B cell (primary cell): ENCODE results near the gene EME1. TPM values are rescaled to one million over a fixed set of nuclear protein-coding genes. Genes with fewer than 3 reads are reported as not detected.

Source experiments
- ATAC-seq: fragments of 200-7000 bp; cut with Tn5 transposase; one replicate; pipeline ENCODE4 v1.10.0; 2021; ENCODE audit warnings: low read depth, mild to moderate bottlenecking, moderate number of reproducible peaks, moderate library complexity
- CTCF ChIA-PET: fragments of 350-600 bp; sonication (Branson Sonifier 250); formaldehyde crosslinking; loops from one replicate; lab custom pipeline; 2021; ENCODE audit warnings: antibody characterized with exemption, inconsistent platforms; lab: Charles Lee
- POLR2A ChIA-PET: fragments of 350-600 bp; sonication (Branson Sonifier 250); formaldehyde crosslinking; loops from one replicate; lab custom pipeline; 2021; ENCODE audit warnings: antibody characterized with exemption; lab: Charles Lee
- DNase-seq: peaks from one replicate; pipeline ENCODE4 v3.0.0; 2013
- H2AFZ ChIP-seq: 2 replicates; pipeline ENCODE4 v1.6.1; 2012; ENCODE audit warnings: mild to moderate bottlenecking, low read depth, low read length; ENCODE audit not compliant: insufficient read depth, poor library complexity, severe bottlenecking
- H3K27ac ChIP-seq, 2 donors: 1 replicate in 1 of 2; 2 replicates in 1 of 2; pipeline ENCODE4 v1.5.1; 2012 to 2013; ENCODE audit warnings: low read length in 2 of 2, mild to moderate bottlenecking in 2 of 2, moderate library complexity in 1 of 2
- H3K27me3 ChIP-seq, 4 experiments: fragments of 200-600 bp in 1 of 4; sonication (generic) in 1 of 4; replicated peaks in 1 of 4; 1 replicate in 2 of 4; 2 replicates in 2 of 4; pipeline versions ENCODE4 v1.6.1 to v1.7.0; 2013 to 2016; ENCODE audit warnings: low read length in 3 of 4, mild to moderate bottlenecking in 2 of 4, mixed read lengths in 1 of 4, moderate library complexity in 1 of 4; ENCODE audit not compliant: insufficient read depth in 4 of 4, control insufficient read depth in 3 of 4; ENCODE audit errors: control extremely low read depth in 1 of 4
- H3K36me3 ChIP-seq, 2 experiments: replicated peaks in 1 of 2; 1 replicate in 1 of 2; 2 replicates in 1 of 2; pipeline versions ENCODE4 v1.6.1 to v1.7.1; 2013; ENCODE audit warnings: low read length in 1 of 2; ENCODE audit not compliant: insufficient read depth in 2 of 2, control insufficient read depth in 1 of 2; ENCODE audit errors: control extremely low read depth in 1 of 2, extremely low read depth in 1 of 2
- H3K4me1 ChIP-seq, 2 donors: fragments of 200-600 bp in 1 of 2; sonication (generic) in 1 of 2; 1 replicate in 1 of 2; 2 replicates in 1 of 2; pipeline versions ENCODE4 v1.5.1 to v1.6.1; 2013 to 2017; ENCODE audit warnings: low read length in 2 of 2; ENCODE audit not compliant: control insufficient read depth in 2 of 2, insufficient read depth in 2 of 2
- H3K4me2 ChIP-seq: replicated peaks from 2 replicates; pipeline ENCODE3; 2012; ENCODE audit warnings: mild to moderate bottlenecking, low read depth, low read length; ENCODE audit not compliant: poor library complexity, severe bottlenecking
- H3K4me3 ChIP-seq, 5 experiments: fragments of 200-600 bp in 1 of 5; sonication (generic) in 1 of 5; 1 replicate in 3 of 5; 2 replicates in 2 of 5; pipeline versions ENCODE4 v1.5.1 to v1.7.0; 2011 to 2016; ENCODE audit warnings: low read length in 4 of 5, mild to moderate bottlenecking in 4 of 5, low read depth in 2 of 5, control low read depth in 1 of 5, moderate library complexity in 1 of 5; ENCODE audit not compliant: insufficient read depth in 1 of 5; ENCODE audit errors: control extremely low read depth in 1 of 5, extremely low read depth in 1 of 5
- H3K79me2 ChIP-seq: fragments of 200-600 bp; sonication (generic); one replicate; pipeline ENCODE4 v1.6.0; 2016; ENCODE audit warnings: low read length; ENCODE audit not compliant: control insufficient read depth, insufficient read depth
- H3K9ac ChIP-seq: fragments of 200-600 bp; sonication (generic); 2 replicates; pipeline ENCODE4 v1.6.1; 2017; ENCODE audit warnings: mild to moderate bottlenecking, low read length, moderate library complexity
- H3K9me3 ChIP-seq, 3 donors: one replicate each; pipeline versions ENCODE4 v1.6.1 to v1.7.1; 2013; ENCODE audit warnings: low read length in 2 of 3; ENCODE audit not compliant: control insufficient read depth in 2 of 3, insufficient read depth in 1 of 3; ENCODE audit errors: control extremely low read depth in 1 of 3
- H4K20me1 ChIP-seq: 2 replicates; pipeline ENCODE4 v1.6.0; 2012; ENCODE audit warnings: mild to moderate bottlenecking, low read length; ENCODE audit not compliant: insufficient read depth, control insufficient read depth, poor library complexity, severe bottlenecking
- H3K27ac Mint-ChIP-seq: one replicate; pipeline ENCODE4 v1.8.0; 2021; ENCODE audit warnings: mixed read lengths
- H3K27me3 Mint-ChIP-seq: one replicate; pipeline ENCODE4 v1.8.0; 2021; ENCODE audit warnings: mixed read lengths
- H3K4me1 Mint-ChIP-seq: one replicate; pipeline ENCODE4 v1.8.0; 2021; ENCODE audit warnings: mixed read lengths
- H3K4me3 Mint-ChIP-seq: one replicate; pipeline ENCODE4 v1.8.0; 2021; ENCODE audit warnings: mixed read lengths
- H3K9me3 Mint-ChIP-seq: one replicate; pipeline ENCODE4 v1.8.0; 2022; ENCODE audit warnings: mixed read lengths; ENCODE audit not compliant: insufficient read depth
- EZH2 ChIP-seq: IDR thresholded peaks from 2 replicates; pipeline ENCODE4 v1.6.1; 2012; ENCODE audit warnings: borderline replicate concordance, low read depth, mild to moderate bottlenecking, moderate library complexity, low read length; ENCODE audit not compliant: insufficient read depth, poor library complexity, severe bottlenecking
- WGBS: methylation state at CpG from one replicate; pipeline ENCODE4 v1.1.5; 2013; ENCODE audit warnings: missing lambda C conversion rate; ENCODE audit not compliant: insufficient coverage; 5-methylcytosine and 5-hydroxymethylcytosine counted together
- intact Hi-C: fragments of 100-400 bp; cut with micrococcal nuclease; formaldehyde crosslinking; loops from one replicate; pipeline ENCODE4 v1.10.0; 2022
- polyA plus RNA-seq: library from polyadenylated mRNA; depleted of rRNA; stranded (reverse); fragments of >200 nt; gene quantifications from 2 replicates; pipeline ENCODE4 v1.2.3, GENCODE V29; 2012
- total RNA-seq, 2 donors: library from RNA; stranded (reverse); fragments of 120-200 nt in 1 of 2; gene quantifications; 1 replicate in 1 of 2; 2 replicates in 1 of 2; pipeline versions ENCODE4 v1.2.3 to v1.2.4, GENCODE V29; 2013 to 2022
- TF ChIP-seq, protein P1 (sequence below): fragments of 200-600 bp; IDR thresholded peaks from one replicate; pipeline ENCODE4 v1.8.0; 2022; ENCODE audit warnings: antibody characterized with exemption, mild to moderate bottlenecking

The EME1 gene
- total and polyA plus RNA-seq, 2 donors (not counting 1 experiment from before 2014, with no cell fraction given): 1.6 to 2.3 TPM

- DNase-seq (no peak), ATAC-seq (no peak)
- POLR2A ChIA-PET: no interaction called here
- Histone ChIP-seq H3K4me2 (no peak overlapping the region), H3K9me3 (no peaks in the 10 kb centered on the region), H3K4me1 (peaks cover 5 to 13% of the 10 kb centered on the region in 2 donors), H3K9ac (no peak overlapping the region), H2AFZ (no peak overlapping the region), H4K20me1 (no peaks in the 10 kb centered on the region), H3K4me3 (no peak overlapping the region), H3K79me2 (peaks cover 25% of the 10 kb centered on the region), H3K27ac (no peak overlapping the region), H3K36me3 (peaks cover 0 to 20% of the 10 kb centered on the region in 2 experiments), H3K27me3 (no peaks in the 10 kb centered on the region)
- no peaks in the 10 kb centered on the region for H3K27me3 Mint-ChIP-seq
- intact Hi-C loops: no loop called here
- CTCF ChIA-PET: no interaction called here
- peaks cover 29% of the 10 kb centered on the region for H3K4me1 Mint-ChIP-seq
- 94% methylated on average over 2 of the region's 2 CpGs for WGBS
- no peak for TF ChIP-seq EZH2
- TF ChIP-seq, protein P1, sequence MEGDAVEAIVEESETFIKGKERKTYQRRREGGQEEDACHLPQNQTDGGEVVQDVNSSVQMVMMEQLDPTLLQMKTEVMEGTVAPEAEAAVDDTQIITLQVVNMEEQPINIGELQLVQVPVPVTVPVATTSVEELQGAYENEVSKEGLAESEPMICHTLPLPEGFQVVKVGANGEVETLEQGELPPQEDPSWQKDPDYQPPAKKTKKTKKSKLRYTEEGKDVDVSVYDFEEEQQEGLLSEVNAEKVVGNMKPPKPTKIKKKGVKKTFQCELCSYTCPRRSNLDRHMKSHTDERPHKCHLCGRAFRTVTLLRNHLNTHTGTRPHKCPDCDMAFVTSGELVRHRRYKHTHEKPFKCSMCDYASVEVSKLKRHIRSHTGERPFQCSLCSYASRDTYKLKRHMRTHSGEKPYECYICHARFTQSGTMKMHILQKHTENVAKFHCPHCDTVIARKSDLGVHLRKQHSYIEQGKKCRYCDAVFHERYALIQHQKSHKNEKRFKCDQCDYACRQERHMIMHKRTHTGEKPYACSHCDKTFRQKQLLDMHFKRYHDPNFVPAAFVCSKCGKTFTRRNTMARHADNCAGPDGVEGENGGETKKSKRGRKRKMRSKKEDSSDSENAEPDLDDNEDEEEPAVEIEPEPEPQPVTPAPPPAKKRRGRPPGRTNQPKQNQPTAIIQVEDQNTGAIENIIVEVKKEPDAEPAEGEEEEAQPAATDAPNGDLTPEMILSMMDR: no peak
- H3K27ac Mint-ChIP-seq: no peak overlapping the region
- H3K4me3 Mint-ChIP-seq: no peak overlapping the region
- no peaks in the 10 kb centered on the region for H3K9me3 Mint-ChIP-seq
Observed at GRCh38 chr17:50350733-50351132, 22.3 kb upstream of the EME1 start.

- POLR2A ChIA-PET: no interaction called here
- peaks cover 0 to 5% of the 10 kb centered on the region in 2 donors for H3K4me1 ChIP-seq
- no peaks in the 10 kb centered on the region for H3K27me3 Mint-ChIP-seq
- no peak for DNase-seq
- no peak overlapping the region for H3K4me3 ChIP-seq
- CTCF ChIA-PET: interaction anchor here (1.0 kb wide), 1 partner anchor 10 kb away, joined by 6 read pairs; no protein-coding TSS in a partner anchor
- no peaks in the 10 kb centered on the region for H4K20me1 ChIP-seq
- peaks cover 21% of the 10 kb centered on the region for H3K4me1 Mint-ChIP-seq
- WGBS: 100% methylated on average over 6 of the region's 6 CpGs
- TF ChIP-seq, protein P1: no peak
- no peak for TF ChIP-seq EZH2
- H3K4me2 ChIP-seq: no peak overlapping the region
- H3K4me3 Mint-ChIP-seq: no peak overlapping the region
- peaks cover 16% of the 10 kb centered on the region for H3K79me2 ChIP-seq
- no peak overlapping the region for H3K27ac Mint-ChIP-seq
- ATAC-seq: no peak
- intact Hi-C loops: no loop called here
- no peaks in the 10 kb centered on the region for H3K9me3 Mint-ChIP-seq
- no peak overlapping the region for H3K27ac ChIP-seq
- no peak overlapping the region for H3K9ac ChIP-seq
- H2AFZ ChIP-seq: no peak overlapping the region
- no peaks in the 10 kb centered on the region for H3K27me3 ChIP-seq
- H3K9me3 ChIP-seq: no peaks in the 10 kb centered on the region
- H3K36me3 ChIP-seq: peaks cover 0 to 33% of the 10 kb centered on the region in 2 experiments
Observed at GRCh38 chr17:50352072-50352692, 20.8 kb upstream of the EME1 start.
